T1000 (cell line): ENCODE measurements around the gene PRLR.
"Not testable (repeated sequence)": the region's sequence is repeated elsewhere in the genome, so short reads cannot be mapped to it uniquely, and the experiment has no call there.

Experiments used
- DNase-seq: peaks from one replicate; lab custom pipeline; 2025; ENCODE audit warnings: mixed read lengths; lab: John Stamatoyannopoulos, UW

Gene PRLR

GRCh38 chr5:35127006-35127405, 103.3 kb downstream of the PRLR start:
- no peak for DNase-seq

GRCh38 chr5:35125746-35126145, 104.5 kb downstream of the PRLR start:
- DNase-seq = no peak

GRCh38 chr5:35124932-35125331, 105.4 kb downstream of the PRLR start:
- no peak for DNase-seq

- DNase-seq = no peak
These were observed 107.5 kb downstream of the PRLR start for GRCh38 chr5:35122819-35123218.

GRCh38 chr5:35120715-35121114, 109.6 kb downstream of the PRLR start:
- no peak for DNase-seq

- DNase-seq = no peak
These were observed 112.3 kb downstream of the PRLR start for GRCh38 chr5:35117967-35118366.

- DNase-seq = no peak
These were observed 114.4 kb downstream of the PRLR start for GRCh38 chr5:35115920-35116319.

GRCh38 chr5:35114698-35115097, 115.6 kb downstream of the PRLR start:
- no peak for DNase-seq

- DNase-seq = no peak
These were observed 118.0 kb downstream of the PRLR start for GRCh38 chr5:35112300-35112699.

- DNase-seq = not testable (repeated sequence)
These were observed 125.7 kb downstream of the PRLR start for GRCh38 chr5:35104550-35104949.

- no peak for DNase-seq
These were observed 126.5 kb downstream of the PRLR start for GRCh38 chr5:35103637-35104299.

- DNase-seq = not testable (repeated sequence)
These were observed 128.6 kb downstream of the PRLR start for GRCh38 chr5:35101720-35102119.

GRCh38 chr5:35101016-35101415, 129.3 kb downstream of the PRLR start:
- no peak for DNase-seq

GRCh38 chr5:35098214-35098613, 132.1 kb downstream of the PRLR start:
- no peak for DNase-seq

GRCh38 chr5:35096932-35097331, 133.4 kb downstream of the PRLR start:
- DNase-seq = no peak

- DNase-seq = no peak
These were observed 134.1 kb downstream of the PRLR start for GRCh38 chr5:35096216-35096615.

GRCh38 chr5:35095366-35095765, 134.9 kb downstream of the PRLR start:
- no peak for DNase-seq

- DNase-seq = no peak
These were observed 135.3 kb downstream of the PRLR start for GRCh38 chr5:35094948-35095347.

GRCh38 chr5:35092703-35093102, 137.6 kb downstream of the PRLR start:
- DNase-seq = no peak

GRCh38 chr5:35091704-35092103, 138.6 kb downstream of the PRLR start:
- DNase-seq = no peak

GRCh38 chr5:35089334-35090314, 140.7 kb downstream of the PRLR start:
- peak; percentile 54 for DNase-seq

- no peak for DNase-seq
These were observed 142.3 kb downstream of the PRLR start for GRCh38 chr5:35087991-35088390.

- no peak for DNase-seq
These were observed 147.1 kb downstream of the PRLR start for GRCh38 chr5:35083150-35083549.
